Measurements from ENCODE around the gene KDSR.

DNA sequence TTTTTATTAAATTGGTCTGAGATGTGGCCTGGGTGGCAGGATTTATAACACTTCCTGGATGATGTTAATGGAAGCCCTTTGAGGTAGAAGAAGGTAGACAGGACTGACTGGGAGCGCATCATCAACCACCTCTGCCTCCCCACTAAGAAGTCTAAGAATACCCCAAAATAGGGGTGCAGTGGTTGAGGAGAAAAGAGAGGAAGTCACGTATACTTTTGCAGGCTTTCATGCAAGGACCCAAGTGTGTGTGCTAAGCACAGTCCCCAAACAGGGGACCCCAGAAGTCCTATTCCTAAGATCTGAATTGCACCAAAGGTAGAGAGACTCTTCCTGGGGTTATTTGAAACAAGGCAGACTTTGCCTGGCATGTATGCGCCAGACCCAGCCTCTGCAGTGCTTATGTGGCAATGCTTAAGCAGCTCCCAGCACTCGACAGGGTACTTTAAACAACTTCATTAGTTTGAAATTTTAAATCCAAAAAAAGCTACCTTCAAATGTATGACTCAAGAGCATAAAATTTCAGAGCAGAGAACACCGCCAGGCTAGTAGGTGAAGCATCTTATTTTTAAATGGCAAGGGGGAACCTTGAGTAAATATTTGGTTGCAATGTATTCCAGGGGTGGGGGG is 82.7 kb downstream of the KDSR start:
- TF ChIP-seq CTCF (IDR thresholded peaks at IDR 0.05) (no peak), POLR2A (IDR thresholded peaks at IDR 0.05) (no peak)

Measured in body of pancreas (tissue), 4 donors.